HG03575 (cell line): ENCODE measurements around the gene AUTS2.
"Not testable (repeated sequence)": the region's sequence is repeated elsewhere in the genome, so short reads cannot be mapped to it uniquely, and the experiment has no call there.

Source experiments
- ATAC-seq: cut with Tn5 transposase; IDR thresholded peaks from one replicate; pipeline ENCODE4 v1.9.1; 2021; ENCODE audit not compliant: unreplicated experiment, insufficient number of reproducible peaks, low FRiP score; ENCODE audit errors: extremely low read depth

Gene AUTS2

DNA sequence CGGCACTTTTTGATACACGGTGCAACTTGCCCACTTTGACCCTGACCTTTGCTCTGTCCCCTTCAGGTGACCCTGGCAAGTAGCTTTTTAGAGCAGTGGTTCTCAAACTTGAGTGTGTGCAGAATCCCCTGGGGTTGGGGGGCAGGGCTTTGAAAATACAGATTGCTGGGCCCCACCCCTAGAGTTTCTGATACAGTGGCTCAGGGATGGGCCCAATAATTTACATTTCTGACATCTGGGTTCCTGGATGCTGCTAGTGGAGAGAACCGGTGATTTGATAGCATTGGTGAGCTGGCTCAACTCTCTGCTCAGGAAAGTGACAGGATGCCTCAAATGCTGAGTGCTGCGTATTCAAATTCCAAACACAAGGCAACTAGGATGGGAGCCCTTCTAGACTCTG is 995.9 kb downstream of the AUTS2 start:
- no peak for ATAC-seq

DNA sequence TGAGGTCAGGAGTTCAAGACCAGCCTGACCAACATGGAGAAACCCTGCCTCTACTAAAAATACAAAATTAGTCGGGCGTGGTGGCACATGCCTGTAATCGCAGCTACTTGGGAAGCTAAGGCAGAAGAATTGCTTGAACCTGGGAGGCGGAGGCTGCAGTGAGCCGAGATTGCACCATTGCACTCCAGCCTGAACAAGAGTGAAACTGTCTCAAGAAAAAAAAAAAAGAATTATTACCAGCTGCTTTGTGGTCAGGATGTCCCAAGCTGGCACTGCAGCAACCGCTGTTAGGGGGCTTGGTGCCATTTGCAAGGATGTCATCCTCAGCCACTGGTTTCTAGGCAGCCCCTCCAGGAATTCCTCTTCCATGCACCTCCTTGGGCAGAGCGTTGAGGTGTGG is 996.6 kb downstream of the AUTS2 start:
- ATAC-seq = not testable (repeated sequence)

DNA sequence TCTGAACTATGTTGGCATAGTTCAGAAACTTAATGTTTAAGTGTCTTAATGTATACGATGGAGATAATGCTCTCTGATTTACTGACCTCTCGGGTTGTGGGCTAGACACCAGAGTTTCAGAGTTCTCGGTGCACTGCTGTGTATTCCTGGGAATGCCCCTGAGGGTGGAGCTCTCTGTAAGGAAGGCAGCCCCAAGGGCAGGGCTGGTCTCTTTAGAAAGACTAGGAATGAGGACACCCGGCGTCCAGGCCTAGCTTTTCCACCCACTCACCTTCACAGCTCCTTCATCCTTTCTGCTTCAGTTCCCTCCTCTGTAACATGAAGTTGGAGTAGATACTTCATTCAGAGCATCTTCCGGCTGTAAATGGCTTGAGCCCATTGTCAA is 997.1 kb downstream of the AUTS2 start:
- ATAC-seq = no peak

DNA sequence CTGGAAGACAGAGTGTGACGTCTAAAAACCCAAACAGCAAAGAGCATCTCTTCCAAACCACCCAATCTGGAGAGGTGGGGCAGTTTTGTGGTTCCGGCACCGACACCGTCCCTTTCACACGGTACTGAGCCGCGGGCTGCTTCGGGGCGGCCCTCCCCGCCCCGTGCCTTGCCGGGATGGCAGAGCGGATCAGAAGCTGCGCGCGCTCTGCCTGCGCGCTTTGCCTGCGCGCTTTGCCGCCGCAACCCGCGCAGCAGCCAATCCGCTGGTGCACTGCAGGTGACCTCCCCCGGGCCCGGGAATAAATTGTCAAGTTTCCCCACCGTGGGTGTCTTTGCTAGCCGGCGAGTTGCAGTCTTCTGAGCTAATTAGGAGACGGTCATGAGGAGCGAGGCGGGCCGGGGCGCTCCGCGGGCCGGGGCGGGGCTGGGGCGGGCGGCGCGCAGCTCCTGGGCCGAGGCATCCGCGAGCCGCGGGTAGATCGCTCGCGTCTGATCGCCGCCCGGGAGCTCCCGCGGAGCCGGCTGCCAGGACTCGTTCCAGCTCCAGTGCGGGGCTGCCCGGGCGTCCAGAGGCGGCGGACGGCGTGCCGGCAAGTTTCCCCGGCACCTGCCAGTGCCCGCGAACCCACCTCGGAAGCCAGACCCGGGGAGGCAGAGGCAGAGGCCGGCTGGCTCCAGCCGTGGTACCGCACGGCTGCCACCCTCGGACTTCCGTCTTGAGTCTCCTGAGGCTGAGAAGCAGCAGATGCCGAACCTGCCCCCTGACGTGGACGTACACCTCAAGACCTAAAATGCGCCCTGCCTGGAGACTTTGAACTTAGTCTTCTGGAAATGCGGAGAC is 997.7 kb downstream of the AUTS2 start:
- no peak for ATAC-seq

DNA sequence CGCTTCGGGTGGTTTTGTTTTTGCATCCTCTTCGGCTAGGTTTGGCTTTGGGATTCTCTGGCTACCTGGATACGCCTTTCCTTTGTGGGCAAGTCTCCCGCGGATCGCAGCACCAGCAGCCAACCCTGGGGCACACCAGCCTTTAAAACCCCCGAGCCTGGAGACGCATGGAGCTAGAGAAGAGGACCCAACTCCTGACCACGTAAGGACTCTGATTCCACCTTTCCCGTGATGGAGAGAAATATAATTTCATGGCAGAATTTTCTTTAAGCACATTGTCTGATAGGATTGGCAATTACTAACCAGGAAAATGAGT is 998.3 kb downstream of the AUTS2 start:
- no peak for ATAC-seq

DNA sequence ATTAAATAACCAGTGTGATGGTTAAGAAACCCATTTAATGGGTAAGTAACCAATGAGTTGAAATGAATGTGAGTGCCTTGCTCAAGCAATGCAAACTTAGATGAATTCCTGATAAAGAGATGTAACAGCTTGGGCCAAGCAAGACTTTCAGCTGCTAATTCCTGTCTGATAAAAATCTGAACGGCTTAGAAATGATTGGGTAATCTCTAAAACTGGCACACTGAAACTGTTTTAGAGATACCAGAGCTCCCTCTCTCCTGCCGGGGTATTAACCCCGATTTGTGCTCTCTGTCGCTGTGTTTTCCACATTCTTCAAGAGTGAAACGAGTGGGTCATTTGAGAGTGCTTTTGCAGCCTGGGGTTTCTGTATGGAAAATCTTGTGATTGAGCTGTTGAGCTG is 998.8 kb downstream of the AUTS2 start:
- no peak for ATAC-seq

DNA sequence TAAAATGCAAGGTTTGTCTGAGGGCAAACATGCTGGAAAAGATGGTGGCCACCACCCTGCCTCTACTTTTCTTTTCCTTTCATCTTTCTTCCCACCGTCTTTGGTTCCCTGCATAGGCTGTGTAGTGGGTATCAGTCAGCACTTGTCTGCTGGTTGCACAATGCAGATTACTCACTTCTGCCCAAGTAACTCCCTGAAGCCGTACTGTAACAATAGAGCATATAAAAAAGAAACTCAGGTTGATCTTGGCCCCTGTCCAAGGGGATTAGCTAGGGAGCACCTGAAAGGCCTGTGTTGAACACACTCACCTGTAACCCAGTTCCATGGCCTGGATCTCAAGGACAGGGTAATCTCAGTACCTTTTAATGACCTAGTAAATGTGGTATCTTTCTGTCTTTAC is 1000.7 kb downstream of the AUTS2 start:
- no peak for ATAC-seq

DNA sequence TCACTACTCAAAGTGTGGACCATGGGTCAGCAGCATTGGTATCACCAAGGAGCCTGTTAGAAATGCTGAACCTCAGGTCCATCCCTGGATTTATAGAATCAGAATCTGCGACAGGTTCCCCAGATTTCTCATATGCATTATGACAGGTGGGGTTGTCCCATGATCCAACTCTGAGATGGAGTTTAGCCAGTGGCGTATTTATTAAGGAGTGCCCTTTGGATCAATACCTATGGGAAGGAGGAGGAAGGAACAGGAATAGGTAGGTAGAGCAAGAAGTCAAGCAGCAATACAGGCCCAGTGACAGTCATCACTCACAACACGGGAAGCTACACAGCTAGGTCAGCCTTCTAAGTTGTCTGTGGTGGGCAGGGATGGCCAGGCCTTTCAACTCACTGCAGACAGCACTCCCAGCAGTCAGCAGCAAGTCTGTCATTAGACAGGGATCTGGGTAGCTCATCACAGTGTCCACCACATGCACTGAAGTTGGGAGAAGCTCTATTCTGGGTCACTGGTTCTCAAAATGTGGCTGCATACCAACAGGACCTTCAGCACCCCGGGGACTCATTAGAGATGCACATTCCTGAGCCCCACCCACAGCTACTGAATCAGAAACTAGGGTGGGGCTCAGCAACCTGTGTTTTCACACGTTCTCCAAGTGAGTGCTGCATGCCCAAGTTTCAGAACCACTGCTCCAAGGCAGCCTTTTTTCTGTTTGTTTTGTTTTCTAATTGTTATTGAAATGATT is 1001.3 kb downstream of the AUTS2 start:
- no peak for ATAC-seq

DNA sequence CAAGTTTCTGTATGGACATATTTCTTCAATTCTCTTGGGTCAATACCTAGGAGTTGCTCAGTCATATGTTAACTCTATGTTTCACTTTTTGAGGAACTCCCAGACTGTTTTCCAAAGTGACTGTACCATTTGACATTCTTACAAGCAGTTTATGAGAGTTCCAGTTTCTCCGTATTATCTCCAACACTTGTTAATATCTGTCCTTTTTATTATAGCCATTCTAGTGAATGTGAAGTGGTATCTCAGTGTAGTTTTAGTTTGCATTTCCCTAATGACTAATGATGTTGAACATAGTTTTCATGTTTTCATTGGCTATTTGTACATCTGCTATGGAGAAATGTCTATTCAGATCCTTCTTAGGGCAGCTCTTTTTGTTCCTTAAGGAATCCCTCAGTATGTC is 1002.7 kb downstream of the AUTS2 start:
- no peak for ATAC-seq

DNA sequence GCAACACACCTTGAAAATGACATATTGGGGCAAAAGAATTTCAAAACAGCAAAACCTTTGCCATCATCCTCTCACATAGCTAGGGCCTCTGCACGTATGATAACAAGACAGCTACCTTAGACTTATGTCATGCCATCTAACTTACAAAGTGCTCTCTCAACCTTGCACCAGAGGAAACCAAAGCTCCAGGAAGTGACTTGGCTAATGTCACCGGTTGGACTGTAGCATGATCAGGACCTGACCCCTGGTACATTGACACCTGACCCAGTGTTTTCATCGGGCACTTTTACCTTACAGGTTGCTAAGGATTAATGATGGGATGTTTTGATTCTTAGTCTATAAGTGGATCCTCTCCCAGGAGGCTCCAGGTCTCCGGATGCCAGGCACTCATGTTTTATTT is 1003.8 kb downstream of the AUTS2 start:
- ATAC-seq = no peak

DNA sequence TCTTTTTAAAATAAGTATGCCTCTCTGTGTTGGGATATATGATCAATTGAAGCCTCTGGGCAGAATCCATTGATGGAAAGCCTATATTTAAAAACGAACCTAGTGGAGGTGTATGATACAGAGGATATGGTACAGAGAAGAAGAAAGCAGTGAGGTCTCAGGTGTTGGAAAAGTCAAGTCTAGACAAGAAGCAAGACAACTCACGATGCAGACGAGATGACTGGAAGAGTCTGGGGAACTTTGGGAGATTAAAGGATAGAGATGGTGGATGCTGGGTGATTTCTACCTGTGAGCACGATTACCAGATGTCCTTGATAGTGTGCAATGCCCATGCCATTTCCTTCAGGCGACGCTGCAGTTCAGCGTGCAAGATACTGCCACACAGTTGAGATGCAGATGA is 1009.0 kb downstream of the AUTS2 start:
- no peak for ATAC-seq

DNA sequence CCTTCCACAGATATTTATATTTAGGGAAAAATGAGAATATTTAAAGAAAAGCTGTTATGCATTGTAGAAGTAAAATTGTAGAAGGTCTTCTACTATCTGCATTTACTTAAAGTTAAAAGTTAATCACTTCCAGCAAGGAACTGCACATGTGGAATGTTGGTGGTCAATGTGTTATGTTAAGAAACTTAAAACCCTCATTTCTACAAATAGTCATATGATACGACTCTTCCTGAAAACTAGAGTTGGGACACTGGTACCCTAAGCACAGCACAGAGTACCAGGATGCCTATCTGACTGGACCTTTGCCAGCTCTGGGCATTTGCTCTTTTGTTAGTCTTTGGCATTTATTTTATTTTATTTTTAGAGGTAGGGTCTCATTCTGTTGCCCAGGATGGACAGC is 1009.5 kb downstream of the AUTS2 start:
- ATAC-seq = no peak

DNA sequence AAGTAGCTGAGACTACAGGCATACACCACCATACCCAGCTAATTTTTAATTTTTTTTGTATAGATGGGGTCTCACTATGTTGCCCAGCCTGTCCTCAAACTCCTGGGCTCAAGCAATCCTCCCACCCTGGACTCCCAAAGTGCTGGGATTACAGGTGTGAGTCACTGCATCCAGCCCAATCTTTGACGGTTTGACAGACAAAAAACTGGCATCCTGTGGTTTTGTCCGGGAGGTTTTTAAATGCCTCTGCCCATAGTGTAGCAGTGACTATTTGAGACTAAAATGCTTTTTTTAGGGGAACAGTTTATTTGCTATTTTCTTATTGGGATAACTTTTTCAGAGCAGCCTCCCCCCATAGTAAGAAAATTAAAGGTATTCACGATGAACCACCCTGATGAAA is 1010.0 kb downstream of the AUTS2 start:
- ATAC-seq = no peak

DNA sequence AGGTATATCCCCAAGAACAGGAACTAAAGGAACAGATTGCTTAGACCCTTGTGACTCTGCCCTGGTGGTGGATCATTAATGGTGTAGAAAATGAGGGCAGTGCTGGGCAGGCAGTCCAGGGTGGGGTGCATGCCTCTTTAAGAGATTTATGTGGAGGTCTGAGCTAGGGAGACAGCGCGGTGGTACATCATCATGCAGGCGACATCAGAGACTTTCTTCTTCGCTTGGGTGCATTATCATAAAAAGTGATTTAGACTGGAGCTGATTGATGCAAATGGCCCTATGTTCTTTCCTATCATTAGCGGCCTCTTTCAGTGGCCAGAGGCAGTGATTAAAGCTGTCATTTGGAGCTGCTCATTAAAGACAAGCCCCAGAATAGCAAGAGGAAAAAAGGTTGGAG is 1014.5 kb downstream of the AUTS2 start:
- no peak for ATAC-seq

DNA sequence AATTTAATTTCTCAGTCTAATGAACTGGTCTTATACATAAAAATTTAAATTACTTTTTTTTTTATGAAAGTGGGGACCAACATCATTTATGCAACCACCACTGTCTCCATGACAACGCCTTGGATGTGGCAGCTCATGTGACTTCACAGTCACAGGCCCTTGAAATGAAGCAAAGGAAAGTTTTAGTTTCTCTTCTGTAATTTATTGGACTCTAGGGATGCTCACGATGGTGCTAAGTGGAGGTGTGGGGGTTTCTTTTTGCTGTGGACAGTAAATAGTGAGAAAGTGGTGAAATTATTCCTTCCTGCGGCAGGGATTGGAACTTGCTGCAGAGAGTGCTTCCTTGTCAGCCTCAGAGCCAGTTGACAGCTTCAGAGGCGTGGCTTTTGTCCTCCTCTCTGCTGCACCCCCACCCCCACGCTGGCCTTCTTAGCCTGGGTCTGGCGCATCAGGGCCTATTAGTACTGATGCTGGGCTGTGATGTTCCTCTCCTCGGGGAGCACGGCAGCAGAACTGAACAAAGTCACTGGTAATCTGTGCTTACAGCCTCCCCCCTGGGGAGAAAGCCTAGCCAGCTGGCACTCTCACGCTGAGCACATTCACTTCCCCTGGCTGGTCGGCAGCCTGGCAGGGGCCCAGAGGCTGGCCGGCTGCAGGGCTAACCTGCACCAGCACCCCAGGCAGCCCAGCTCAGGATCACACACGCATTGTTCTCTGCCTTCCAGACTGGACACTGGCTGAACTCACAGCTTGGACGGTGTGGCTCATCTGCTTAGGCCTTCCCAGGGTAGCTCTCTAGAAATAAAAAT is 1016.2 kb downstream of the AUTS2 start:
- ATAC-seq = no peak

DNA sequence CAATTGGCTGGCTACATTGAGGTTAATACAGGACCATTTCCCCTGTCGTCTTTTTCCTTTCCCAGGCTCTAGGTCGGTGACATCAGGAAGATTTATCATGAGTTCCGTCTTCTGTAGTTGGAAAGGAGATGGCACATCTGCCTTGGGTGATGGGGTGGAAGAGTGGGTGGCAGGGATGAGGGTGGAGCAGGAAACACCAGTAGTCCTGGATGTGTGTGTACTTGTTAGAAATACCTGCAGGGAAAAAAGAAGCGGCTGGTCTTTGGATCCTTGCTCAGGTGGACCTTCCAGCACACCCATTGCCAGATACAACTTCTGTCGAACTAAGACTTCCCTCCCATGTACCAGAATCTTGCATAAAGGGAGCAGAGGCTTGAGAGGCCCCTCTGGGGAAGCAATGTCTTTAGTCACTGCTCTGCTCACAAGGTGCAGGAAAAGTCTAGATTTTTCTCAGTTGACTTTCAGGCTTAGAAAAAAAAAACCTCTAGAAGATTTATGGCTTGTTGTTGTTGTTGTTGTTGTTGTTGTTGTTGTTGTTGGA is 1016.9 kb downstream of the AUTS2 start:
- no peak for ATAC-seq

DNA sequence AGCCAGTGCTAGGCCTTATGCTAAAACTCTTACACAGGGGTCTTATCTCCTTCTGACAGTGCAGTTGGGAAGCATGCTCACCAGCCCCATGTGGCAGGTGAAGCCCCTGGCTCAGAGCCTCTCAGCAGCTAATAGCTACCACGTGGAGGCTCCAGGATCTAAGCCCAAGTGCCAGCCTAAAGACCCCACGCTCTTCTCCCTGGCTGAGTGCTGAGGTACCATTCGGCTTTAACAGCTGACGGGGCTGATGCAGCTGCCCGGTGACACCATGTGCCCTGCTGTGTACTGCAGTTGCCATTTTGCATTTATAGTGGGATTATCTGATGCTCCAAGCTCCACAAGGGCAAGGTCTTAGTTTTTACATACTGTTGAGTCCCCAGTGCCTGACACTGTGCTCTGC is 1017.9 kb downstream of the AUTS2 start:
- no peak for ATAC-seq

DNA sequence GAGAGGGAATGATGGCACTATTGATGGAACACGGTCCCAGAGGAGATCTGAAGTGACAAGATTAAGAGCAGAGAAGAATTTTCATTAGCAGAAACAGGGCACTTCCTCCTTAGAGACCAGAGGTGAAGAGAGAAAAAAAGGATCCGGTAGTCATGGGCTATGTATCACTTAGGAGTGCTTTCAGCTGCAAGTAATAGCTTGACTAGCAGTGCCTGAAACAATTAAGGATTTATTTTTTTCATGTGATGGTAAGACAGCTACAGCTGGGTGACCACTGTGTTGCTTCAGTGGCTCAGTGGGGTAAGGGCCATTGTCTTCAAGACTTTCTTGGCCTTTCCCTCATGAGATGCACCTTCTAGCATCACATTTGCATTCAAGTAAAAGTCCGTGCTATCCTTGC is 1018.5 kb downstream of the AUTS2 start:
- no peak for ATAC-seq

DNA sequence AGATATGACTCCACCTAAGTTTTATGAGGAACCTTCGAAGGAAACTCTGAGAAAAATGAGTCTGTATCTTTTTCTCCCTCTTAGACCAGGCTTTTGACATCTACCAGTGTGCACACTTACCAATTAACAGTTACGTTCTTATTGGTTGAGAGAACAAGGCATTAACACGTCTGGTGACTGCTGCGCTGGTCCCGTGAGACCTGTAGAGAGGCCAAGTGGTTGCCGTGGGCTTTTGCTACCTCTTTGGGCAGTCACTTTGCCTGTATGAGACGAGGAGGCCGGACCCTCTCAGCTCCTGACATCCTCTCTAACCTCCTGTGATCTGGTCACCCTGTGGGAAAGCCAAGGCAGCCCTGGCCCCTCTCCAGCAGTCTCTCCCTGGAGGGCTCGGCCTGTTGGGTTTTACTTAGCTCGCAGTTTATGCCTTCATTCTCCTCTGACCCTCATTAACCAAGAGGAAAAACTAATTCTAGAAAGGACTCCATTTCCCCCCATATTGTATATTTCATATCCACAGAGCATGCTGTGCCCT is 1019.8 kb downstream of the AUTS2 start:
- ATAC-seq = no peak
